HepG2 (cell line): Measurements from ENCODE around the gene MPZL3.

Experiments
- FOXP4 ChIP-seq: sonication (generic); formaldehyde crosslinking; IDR thresholded peaks from 2 replicates; pipeline ENCODE4 v1.4.0; 2020; ENCODE audit warnings: missing genetic modification reagents
- SP4 ChIP-seq: sonication (generic); formaldehyde crosslinking; IDR thresholded peaks from 2 replicates; pipeline ENCODE4 v1.8.1; 2023; ENCODE audit warnings: mild to moderate bottlenecking, missing genetic modification reagents
- TF ChIP-seq, protein P1 (sequence below): sonication (generic); formaldehyde crosslinking; IDR thresholded peaks from 2 replicates; pipeline ENCODE4 v1.5.0; 2020; ENCODE audit warnings: mild to moderate bottlenecking, missing genetic modification reagents, moderate library complexity

DNA sequence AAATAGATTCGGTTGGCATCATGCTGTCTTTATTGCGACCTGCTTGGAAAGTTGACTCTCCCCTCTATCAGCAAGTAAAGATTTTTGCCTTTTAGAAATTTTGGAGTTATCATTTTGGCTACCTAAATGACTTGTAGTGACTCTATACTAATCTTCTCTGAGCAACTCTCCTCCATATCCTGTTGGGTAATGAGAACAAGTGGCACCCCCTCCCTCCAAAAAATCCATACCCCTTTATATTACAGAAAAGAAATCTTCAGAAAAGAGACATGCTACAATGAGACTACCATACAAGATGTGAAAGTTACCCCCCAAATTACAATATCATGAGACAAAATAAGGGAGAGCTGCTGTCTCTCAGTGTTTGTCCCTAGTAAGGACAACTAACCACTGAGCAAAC lies 28.6 kb downstream of the MPZL3 start:
- TF ChIP-seq, protein P1, sequence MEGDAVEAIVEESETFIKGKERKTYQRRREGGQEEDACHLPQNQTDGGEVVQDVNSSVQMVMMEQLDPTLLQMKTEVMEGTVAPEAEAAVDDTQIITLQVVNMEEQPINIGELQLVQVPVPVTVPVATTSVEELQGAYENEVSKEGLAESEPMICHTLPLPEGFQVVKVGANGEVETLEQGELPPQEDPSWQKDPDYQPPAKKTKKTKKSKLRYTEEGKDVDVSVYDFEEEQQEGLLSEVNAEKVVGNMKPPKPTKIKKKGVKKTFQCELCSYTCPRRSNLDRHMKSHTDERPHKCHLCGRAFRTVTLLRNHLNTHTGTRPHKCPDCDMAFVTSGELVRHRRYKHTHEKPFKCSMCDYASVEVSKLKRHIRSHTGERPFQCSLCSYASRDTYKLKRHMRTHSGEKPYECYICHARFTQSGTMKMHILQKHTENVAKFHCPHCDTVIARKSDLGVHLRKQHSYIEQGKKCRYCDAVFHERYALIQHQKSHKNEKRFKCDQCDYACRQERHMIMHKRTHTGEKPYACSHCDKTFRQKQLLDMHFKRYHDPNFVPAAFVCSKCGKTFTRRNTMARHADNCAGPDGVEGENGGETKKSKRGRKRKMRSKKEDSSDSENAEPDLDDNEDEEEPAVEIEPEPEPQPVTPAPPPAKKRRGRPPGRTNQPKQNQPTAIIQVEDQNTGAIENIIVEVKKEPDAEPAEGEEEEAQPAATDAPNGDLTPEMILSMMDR (CRISPR knock-in tag), result no peak
- TF ChIP-seq SP4 (CRISPR knock-in tag), result no peak
- no peak for TF ChIP-seq FOXP4
